ENCODE measurements around the gene MRM2. TPM values are rescaled to one million over a fixed set of nuclear protein-coding genes. Genes with fewer than 3 reads are reported as not detected.

Gene MRM2
- total RNA-seq, 1 donor from 2014 or later = 48.6 TPM

DNA sequence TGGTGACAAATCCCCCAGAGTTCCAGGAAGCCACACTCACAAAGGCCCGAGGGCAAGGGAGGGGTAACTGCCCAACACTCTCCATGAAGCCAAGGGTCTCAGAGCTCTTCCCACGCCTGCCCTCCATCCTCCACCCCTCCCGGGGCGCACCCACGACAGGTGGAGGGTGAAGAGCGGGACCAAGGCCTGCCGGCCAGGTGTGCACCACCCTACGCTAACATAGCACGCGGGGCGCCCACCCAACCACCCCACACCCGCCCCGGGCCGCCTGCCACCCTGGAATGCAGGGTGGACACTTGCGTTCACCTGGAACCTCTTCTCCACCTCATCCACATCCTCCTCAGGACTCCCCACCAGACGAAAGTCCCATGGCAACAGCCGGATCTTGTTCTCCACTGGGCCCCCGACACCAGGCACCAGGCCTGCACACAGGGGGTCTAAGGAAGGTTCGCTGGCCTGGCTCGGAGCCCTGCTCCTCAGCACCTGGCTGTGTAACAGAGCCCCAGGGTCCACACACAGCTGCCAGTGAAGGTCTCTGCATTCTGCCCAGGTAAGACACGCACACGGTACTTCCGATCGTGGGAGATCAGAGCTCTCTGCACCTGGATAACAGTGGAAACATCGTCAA is 41.9 kb downstream of the MRM2 start:
- H3K36me3 Mint-ChIP-seq (ENCODE audit: low read depth) = peaks cover 12% of the 10 kb centered on the region
- intact Hi-C loops (cut with micrococcal nuclease) = no loop called here
- H3K4me3 Mint-ChIP-seq = no peak overlapping the region
- H3K27ac Mint-ChIP-seq = no peak overlapping the region
- H3K9me3 Mint-ChIP-seq = no peaks in the 10 kb centered on the region
- no peaks in the 10 kb centered on the region for H3K4me1 Mint-ChIP-seq (ENCODE audit: low read depth)
- no peak for DNase-seq (ENCODE audit: low spot score)
- H3K27me3 Mint-ChIP-seq (ENCODE audit: insufficient read depth) = no peaks in the 10 kb centered on the region

DNA sequence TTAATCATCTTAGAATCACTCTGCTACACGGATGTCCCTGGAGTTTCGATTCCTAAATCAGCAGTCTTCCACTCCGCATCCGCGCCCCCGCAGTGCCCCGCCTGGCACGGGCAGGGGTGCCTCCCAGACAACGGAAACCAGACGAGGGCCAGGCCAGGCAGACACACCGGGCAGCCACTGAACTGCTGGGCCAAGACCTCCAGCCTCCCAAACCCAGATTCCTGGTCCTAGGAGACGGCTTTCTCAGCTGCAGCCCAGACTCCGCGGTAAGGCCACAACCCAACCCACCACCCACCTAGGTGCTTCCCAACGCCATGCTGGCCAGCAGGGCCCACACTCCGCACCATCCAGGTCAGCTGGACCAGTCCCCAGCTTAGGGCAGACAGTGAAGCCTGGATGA is 42.5 kb downstream of the MRM2 start:
- Mint-ChIP-seq H3K9me3 (no peaks in the 10 kb centered on the region), H3K36me3 (ENCODE audit: low read depth) (peaks cover 12% of the 10 kb centered on the region), H3K4me3 (no peak overlapping the region), H3K27ac (no peak overlapping the region), H3K27me3 (ENCODE audit: insufficient read depth) (no peaks in the 10 kb centered on the region), H3K4me1 (ENCODE audit: low read depth) (no peaks in the 10 kb centered on the region)
- intact Hi-C loops (cut with micrococcal nuclease) = no loop called here
- no peak for DNase-seq (ENCODE audit: low spot score)

DNA sequence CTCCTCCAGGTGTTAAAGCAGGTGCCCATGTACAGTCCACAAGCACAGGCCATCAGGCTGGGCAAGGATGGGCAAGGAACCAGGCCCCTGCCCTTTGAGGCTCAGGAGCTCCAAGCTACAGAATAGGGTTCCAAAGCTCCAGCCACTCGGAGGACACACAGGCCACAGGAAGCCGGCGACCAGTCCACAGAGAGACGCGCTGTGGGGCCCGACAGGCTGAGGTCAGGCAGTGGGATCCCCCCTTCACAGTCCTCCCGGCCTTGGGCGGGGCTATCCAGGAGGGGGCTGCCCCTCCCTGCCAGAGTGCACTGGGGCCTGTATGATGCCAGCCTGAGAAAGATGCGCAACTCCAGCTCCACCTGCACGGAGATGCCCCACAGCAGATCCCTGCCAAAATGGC is 43.2 kb downstream of the MRM2 start:
- Mint-ChIP-seq H3K27me3 (ENCODE audit: insufficient read depth) (no peaks in the 10 kb centered on the region), H3K4me1 (ENCODE audit: low read depth) (no peaks in the 10 kb centered on the region), H3K4me3 (no peak overlapping the region), H3K9me3 (no peaks in the 10 kb centered on the region), H3K36me3 (ENCODE audit: low read depth) (peaks cover 12% of the 10 kb centered on the region), H3K27ac (no peak overlapping the region)
- intact Hi-C loops (cut with micrococcal nuclease) = no loop called here
- no peak for DNase-seq (ENCODE audit: low spot score)

DNA sequence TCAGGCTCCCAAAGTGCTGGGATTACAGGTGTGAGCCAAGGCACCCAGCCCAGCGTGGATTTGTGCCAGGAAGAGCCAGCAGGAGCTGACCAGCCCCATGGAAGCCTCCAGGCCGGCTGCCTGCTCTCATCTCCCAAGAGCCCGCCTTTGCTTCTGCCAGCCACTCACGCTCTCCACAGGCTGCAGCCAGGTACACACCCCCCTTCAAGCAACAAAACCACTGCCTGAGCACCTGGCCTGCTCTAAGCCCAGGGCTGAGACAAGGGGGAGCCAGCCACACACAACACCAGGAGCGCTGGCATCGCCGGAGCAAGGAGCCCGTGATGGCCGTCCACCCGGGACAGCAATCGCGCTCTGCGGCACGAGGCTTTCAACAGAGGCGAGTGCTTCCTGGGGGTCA is 43.8 kb downstream of the MRM2 start:
- intact Hi-C loops (cut with micrococcal nuclease) = no loop called here
- Mint-ChIP-seq H3K27ac (no peak overlapping the region), H3K4me1 (ENCODE audit: low read depth) (no peaks in the 10 kb centered on the region), H3K9me3 (no peaks in the 10 kb centered on the region), H3K4me3 (no peak overlapping the region), H3K36me3 (ENCODE audit: low read depth) (peaks cover 12% of the 10 kb centered on the region), H3K27me3 (ENCODE audit: insufficient read depth) (no peaks in the 10 kb centered on the region)
- DNase-seq (ENCODE audit: low spot score) = no peak

DNA sequence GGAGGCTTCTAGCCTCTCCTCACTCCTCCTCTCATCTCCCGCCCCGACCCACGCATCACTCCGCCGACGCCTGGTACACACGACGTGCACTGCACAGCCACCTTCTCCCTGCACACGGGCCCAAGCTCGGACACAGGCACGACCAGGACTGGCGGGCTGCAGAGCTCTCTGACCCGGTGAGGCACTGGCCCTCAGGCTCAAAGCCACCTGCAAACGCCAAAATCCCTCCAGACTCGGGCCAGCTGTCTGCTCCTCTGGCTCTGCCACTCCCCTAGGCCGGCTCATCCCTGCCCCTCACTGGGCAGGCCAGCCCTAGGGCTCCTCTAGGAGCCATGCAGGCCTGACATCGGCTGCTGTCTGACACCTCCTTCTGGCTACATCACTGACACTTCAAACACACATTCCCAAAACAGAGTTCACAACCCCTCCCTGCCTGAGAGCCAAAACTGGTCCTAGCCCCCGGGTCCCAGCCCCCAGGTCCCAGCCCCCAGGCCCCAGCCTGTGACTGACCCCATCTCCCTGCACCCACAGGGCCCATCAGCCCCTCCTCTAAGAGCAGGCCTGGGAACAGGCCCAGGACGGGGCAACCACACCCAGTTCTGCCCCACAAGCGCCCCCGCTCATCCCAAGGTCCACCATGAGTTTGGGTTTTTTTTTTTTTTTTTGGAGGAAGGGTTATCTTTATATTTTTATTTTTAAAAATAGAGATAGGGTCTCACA is 44.4 kb downstream of the MRM2 start:
- Mint-ChIP-seq H3K4me3 (no peak overlapping the region), H3K4me1 (ENCODE audit: low read depth) (no peaks in the 10 kb centered on the region), H3K27me3 (ENCODE audit: insufficient read depth) (no peaks in the 10 kb centered on the region), H3K9me3 (no peaks in the 10 kb centered on the region), H3K27ac (no peak overlapping the region), H3K36me3 (ENCODE audit: low read depth) (peaks cover 12% of the 10 kb centered on the region)
- intact Hi-C loops (cut with micrococcal nuclease) = no loop called here
- no peak for DNase-seq (ENCODE audit: low spot score)

DNA sequence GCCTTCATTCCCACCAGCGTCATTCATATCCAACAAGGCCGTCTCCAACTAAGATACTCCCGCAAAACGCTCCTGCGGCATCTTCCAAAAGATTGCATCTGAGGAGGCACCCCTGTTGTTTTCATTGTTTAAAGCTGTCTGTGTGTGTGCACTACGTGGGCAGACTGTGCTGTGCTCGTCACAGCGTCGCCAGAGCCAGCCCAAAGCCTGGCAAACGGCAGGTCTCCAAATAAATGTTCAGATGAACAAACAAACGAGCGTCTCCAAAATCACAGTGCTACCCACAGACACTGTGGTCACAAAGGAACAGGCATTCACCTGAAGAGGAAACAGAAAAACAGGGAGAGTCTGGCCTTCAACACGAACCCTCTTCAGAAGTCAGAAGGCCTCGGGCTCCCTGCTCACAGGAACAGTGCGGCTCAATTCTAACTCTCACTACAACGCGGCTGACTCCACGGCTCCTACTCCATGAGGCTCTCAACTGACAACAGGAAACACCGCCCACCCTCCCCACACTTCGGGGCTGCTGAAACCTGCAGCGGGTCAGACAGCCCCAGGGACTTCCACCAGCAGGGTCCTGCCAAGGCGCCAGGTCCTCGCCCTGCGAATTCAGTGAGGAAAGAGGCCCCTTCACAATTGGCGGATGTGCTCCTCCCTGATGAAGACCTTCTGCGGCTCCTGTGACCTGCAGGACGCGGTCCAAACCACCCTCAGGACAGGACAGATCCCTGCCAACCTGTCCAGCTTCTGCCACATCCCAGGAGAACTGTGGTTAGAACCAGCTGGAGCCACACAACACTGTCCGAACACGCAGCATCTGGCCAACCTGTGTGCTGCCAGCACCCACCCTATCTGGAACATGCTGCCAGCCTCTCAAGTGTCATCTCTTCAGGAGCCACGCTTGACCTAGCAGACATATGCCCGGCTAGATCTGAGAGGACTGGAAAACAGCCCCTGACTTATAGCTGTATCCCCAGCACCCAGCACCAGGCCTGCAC is 45.3 kb downstream of the MRM2 start:
- H3K27ac Mint-ChIP-seq = no peak overlapping the region
- no peak overlapping the region for H3K4me3 Mint-ChIP-seq
- intact Hi-C loops (cut with micrococcal nuclease) = no loop called here
- no peak for DNase-seq (ENCODE audit: low spot score)
- peaks cover 12% of the 10 kb centered on the region for H3K36me3 Mint-ChIP-seq (ENCODE audit: low read depth)
- H3K27me3 Mint-ChIP-seq (ENCODE audit: insufficient read depth) = no peaks in the 10 kb centered on the region
- no peaks in the 10 kb centered on the region for H3K4me1 Mint-ChIP-seq (ENCODE audit: low read depth)
- no peaks in the 10 kb centered on the region for H3K9me3 Mint-ChIP-seq

DNA sequence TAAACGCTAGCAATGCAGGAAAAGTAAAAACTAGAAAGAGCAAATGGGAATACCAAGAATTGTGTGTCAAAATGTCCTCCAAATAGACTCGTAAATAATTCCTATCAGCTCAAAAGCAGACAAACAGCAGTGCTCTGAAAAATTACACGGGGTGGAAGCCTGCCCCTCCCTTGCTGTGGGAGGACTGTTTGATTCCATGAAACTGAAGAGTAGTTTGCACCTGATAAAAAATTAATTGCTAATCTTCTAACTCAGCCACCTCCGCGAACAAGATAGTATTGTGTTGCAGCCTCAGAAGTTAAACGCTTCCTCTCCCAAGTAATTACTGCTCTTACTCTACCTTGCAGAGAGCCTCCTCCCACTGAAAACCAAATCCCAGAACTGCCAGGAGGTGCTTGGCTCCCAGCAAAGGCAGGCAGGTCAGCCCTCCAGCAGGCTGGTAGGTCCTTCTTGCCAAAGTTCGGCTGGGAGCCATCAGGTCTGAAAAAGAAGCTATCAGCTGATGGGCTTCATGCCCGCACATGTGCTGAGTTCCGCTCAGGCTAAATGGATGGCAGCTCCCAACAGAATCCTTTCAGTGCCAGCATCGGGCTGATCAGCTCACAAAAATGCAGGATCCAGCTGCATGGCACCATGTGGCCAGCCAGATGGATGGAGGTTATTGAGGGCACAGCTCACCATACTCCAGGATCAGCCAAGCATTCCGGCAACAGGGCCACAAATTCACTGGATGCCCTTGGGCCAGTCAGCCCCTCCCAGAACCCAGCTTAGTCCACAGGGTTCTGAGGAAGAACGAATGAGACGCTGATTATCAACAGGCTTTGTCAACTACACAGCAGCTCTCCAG is 46.4 kb downstream of the MRM2 start:
- H3K9me3 Mint-ChIP-seq = no peaks in the 10 kb centered on the region
- H3K36me3 Mint-ChIP-seq (ENCODE audit: low read depth) = peaks cover 12% of the 10 kb centered on the region
- intact Hi-C loops (cut with micrococcal nuclease) = no loop called here
- H3K4me3 Mint-ChIP-seq = no peak overlapping the region
- no peak for DNase-seq (ENCODE audit: low spot score)
- no peak overlapping the region for H3K27ac Mint-ChIP-seq
- no peaks in the 10 kb centered on the region for H3K27me3 Mint-ChIP-seq (ENCODE audit: insufficient read depth)
- H3K4me1 Mint-ChIP-seq (ENCODE audit: low read depth) = no peaks in the 10 kb centered on the region

DNA sequence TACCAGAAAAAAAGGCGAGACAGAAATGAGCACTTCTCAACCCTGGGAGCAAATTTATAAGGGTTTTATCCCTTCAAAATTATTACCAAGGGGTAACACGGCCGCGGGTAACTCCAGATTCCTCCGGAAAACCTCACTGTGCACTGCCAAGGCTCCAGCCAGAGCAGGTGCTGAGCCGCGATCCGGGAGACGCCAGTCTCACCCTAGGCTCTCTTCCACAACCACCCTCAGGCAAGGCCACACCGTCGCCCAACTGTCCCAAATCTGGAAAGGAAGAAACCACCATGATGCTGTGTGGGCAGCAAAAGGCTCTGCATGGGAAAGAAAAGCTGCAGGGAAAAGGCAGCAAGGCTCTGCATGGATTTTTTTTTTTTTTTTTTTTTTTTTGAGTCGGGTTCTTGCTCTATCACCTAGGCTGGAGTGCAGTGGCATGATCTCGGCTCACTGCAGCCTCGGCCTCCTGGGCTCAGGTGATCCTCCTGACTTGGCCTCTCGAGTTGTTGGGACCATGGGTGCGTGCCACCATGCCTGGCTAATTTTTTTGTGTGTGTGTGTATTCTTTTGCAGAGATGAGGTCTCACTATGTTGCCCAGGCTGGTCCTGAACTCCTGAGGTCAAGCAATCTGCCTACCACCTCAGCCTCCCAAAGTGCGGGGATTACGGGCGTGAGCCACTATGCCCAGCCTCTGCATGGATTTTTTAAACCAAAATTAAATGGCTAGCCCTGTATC is 48.3 kb downstream of the MRM2 start:
- no peaks in the 10 kb centered on the region for H3K27me3 Mint-ChIP-seq (ENCODE audit: insufficient read depth)

DNA sequence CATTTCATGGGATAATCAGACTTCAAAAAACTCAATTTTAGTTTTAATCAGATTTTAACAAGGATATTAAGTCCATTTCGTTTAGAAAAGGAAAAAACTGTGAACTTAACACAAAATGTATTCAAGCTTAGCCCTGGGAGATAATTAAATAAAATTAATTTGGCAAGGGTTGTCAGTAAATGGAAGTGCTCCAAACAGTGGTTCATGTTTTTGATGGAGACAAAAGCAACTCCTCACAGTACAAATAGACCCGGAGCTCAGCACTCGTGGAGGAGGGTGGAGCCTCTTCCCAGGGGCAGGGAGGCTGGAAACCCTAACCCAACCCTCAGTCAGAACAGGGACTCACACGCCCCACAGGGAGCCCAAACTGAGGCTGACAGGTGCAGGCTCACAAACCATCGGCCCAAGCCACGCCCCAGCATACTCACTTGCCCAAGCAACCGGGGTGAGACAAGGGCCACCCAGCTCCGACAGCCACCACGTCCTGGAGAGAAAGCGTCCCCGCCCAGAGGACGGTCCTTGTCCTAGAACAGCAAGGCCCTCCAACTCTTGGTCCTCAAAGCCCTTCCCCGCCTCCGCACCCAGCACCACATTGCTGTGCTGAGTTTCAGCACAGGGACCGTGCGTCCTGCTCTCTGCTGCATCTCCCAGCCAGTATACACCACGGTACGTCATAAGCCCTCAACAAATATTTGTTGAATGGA is 49.0 kb downstream of the MRM2 start:
- no peaks in the 10 kb centered on the region for H3K27me3 Mint-ChIP-seq (ENCODE audit: insufficient read depth)
- peaks cover 12% of the 10 kb centered on the region for H3K36me3 Mint-ChIP-seq (ENCODE audit: low read depth)
- no peaks in the 10 kb centered on the region for H3K4me1 Mint-ChIP-seq (ENCODE audit: low read depth)
- H3K9me3 Mint-ChIP-seq = no peaks in the 10 kb centered on the region
- intact Hi-C loops (cut with micrococcal nuclease) = no loop called here
- DNase-seq (ENCODE audit: low spot score) = no peak
- no peak overlapping the region for H3K4me3 Mint-ChIP-seq
- H3K27ac Mint-ChIP-seq = no peak overlapping the region

More for the DNA sequence above, 48.3 kb downstream of the MRM2 start:
- no peak for DNase-seq (ENCODE audit: low spot score)
- H3K36me3 Mint-ChIP-seq (ENCODE audit: low read depth) = peaks cover 12% of the 10 kb centered on the region
- H3K27ac Mint-ChIP-seq = no peak overlapping the region
- H3K4me1 Mint-ChIP-seq (ENCODE audit: low read depth) = no peaks in the 10 kb centered on the region
- no peak overlapping the region for H3K4me3 Mint-ChIP-seq
- intact Hi-C loops (cut with micrococcal nuclease) = no loop called here
- no peaks in the 10 kb centered on the region for H3K9me3 Mint-ChIP-seq

DNA sequence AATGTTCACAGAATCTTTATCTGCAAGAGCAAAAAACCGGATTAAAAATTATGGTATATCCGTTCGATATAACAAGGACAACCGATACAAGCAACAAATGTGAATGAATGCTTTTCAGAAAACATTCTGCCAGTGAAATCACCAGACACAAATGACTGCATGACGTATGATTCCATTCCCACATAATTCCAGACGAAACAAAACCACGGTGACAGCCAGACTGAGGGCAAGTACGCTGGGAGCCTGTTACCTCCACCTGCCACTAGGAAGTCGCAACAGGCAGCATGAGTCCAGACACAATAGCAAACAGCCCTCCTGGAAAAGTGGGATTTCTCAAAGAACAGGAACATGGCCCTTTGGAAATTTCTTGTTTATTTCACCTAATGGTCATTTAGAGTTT is 51.0 kb downstream of the MRM2 start:
- intact Hi-C loops (cut with micrococcal nuclease) = no loop called here
- H3K9me3 Mint-ChIP-seq = no peaks in the 10 kb centered on the region
- H3K27me3 Mint-ChIP-seq (ENCODE audit: insufficient read depth) = no peaks in the 10 kb centered on the region
- H3K4me1 Mint-ChIP-seq (ENCODE audit: low read depth) = no peaks in the 10 kb centered on the region
- no peak for DNase-seq (ENCODE audit: low spot score)
- no peaks in the 10 kb centered on the region for H3K36me3 Mint-ChIP-seq (ENCODE audit: low read depth)
- H3K4me3 Mint-ChIP-seq = no peak overlapping the region
- no peak overlapping the region for H3K27ac Mint-ChIP-seq

DNA sequence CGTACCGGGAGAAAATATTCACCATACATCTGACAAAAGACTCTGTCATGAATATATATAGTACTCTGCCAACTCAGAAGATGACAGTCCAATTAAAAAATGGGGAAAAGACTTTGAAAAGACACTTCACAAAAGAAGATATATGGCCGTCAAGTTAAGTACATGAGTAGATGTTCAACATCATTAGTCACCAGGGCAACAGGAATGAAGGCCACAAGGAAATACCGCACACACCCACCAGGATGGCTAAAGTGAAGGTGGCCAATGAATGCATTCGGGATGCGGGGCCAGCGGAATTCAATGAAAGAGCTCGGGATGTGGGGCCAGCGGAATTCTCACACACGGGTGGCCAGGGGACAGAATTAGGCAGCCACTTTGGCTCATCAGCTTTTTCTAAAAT is 51.5 kb downstream of the MRM2 start:
- no peak overlapping the region for H3K4me3 Mint-ChIP-seq
- no peaks in the 10 kb centered on the region for H3K36me3 Mint-ChIP-seq (ENCODE audit: low read depth)
- no peak for DNase-seq (ENCODE audit: low spot score)
- H3K27ac Mint-ChIP-seq = no peak overlapping the region
- no peaks in the 10 kb centered on the region for H3K9me3 Mint-ChIP-seq
- no peaks in the 10 kb centered on the region for H3K4me1 Mint-ChIP-seq (ENCODE audit: low read depth)
- no peaks in the 10 kb centered on the region for H3K27me3 Mint-ChIP-seq (ENCODE audit: insufficient read depth)
- intact Hi-C loops (cut with micrococcal nuclease) = no loop called here

Data from activated T-helper 1 cell treated with anti-CD3 and anti-CD28 coated beads, Interleukin-12 subunit alpha, Interleukin-12 subunit beta, Interleukin-2, Interleukin-4 antibody, amounts not matched to agents 30 ng/mL and 10 ng/mL and 1 ng/mL, durations not matched to agents 14 hours and 24 hours and 36 hours (primary cell).